ENCODE results near the gene LRRC19.

DNA sequence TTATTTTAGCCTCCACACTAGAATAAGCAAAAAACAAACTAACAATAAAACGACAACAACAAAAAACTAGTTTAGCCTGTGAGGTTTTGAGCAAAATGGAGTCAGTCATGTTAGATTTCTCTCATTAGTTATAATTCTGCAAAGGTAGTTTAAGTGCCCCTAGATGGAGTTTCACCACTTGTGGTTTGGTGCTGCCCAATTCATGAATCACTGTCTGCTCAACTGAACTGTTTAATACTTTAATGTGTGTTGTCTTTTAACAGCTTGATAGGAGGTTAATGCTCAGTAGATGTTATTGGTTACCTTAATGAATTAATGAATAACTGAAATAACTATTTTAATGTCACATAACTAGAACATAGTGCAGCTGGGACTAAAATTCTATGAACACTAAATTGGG is 55.0 kb downstream of the LRRC19 start:
- TF ChIP-seq POLR2AphosphoS5 (IDR thresholded peaks at IDR 0.05; ENCODE audit: low read depth, low read length) = no peak
- no peak for TF ChIP-seq POLR2A (IDR thresholded peaks at IDR 0.05; ENCODE audit: low read depth, low read length)
- TF ChIP-seq TAF1 (IDR thresholded peaks at IDR 0.05; ENCODE audit: borderline replicate concordance, low read depth, low read length) = no peak

Measured in GM12892 (cell line).